Mesendoderm (in vitro differentiated cells): ENCODE data around the gene TRIM56.
A peak's percentile ranks its signal among the peaks of the same experiment; 100 is the strongest.
"Not testable (repeated sequence)": the region's sequence is repeated elsewhere in the genome, so short reads cannot be mapped to it uniquely, and the experiment has no call there.

Source experiments
- DNase-seq: peaks from one replicate; pipeline ENCODE4 v3.0.0; 2013
- H2AK5ac ChIP-seq: 2 replicates; pipeline ENCODE4 v1.6.1; 2013; ENCODE audit warnings: low read length, inconsistent platforms
- H2BK120ac ChIP-seq: 2 replicates; pipeline ENCODE4 v1.6.1; 2013; ENCODE audit warnings: low read depth, mild to moderate bottlenecking, low read length, moderate library complexity, mixed read lengths
- H2BK15ac ChIP-seq: replicated peaks from 2 replicates; pipeline ENCODE4 v1.6.1; 2013; ENCODE audit warnings: low read depth, mild to moderate bottlenecking, moderate library complexity
- H2BK5ac ChIP-seq: 2 replicates; pipeline ENCODE4 v1.6.1; 2013; ENCODE audit warnings: low read length, inconsistent platforms
- H3K18ac ChIP-seq: 2 replicates; pipeline ENCODE4 v1.6.1; 2013; ENCODE audit warnings: mild to moderate bottlenecking, low read length, mixed read lengths
- H3K23ac ChIP-seq: one replicate; pipeline ENCODE4 v1.6.1; 2013; ENCODE audit warnings: low read length
- H3K27ac ChIP-seq: 2 replicates; pipeline ENCODE4 v1.5.1; 2013; ENCODE audit warnings: low read depth, mild to moderate bottlenecking, inconsistent platforms, low read length, moderate library complexity
- H3K27me3 ChIP-seq: 2 replicates; pipeline ENCODE4 v1.6.1; 2013; ENCODE audit warnings: low read length, control low read depth, mild to moderate bottlenecking, inconsistent platforms; ENCODE audit not compliant: insufficient read depth, poor library complexity
- H3K36me3 ChIP-seq: 2 replicates; pipeline ENCODE4 v1.6.1; 2013; ENCODE audit warnings: low read length, inconsistent platforms; ENCODE audit not compliant: control insufficient read depth, insufficient read depth
- H3K4ac ChIP-seq: one replicate; pipeline ENCODE4 v1.6.1; 2013; ENCODE audit warnings: low read depth, mild to moderate bottlenecking, low read length, moderate library complexity
- H3K4me1 ChIP-seq: 2 replicates; pipeline ENCODE4 v1.6.1; 2013; ENCODE audit warnings: low read depth, low read length, inconsistent platforms; ENCODE audit not compliant: control insufficient read depth
- H3K4me2 ChIP-seq: 2 replicates; pipeline ENCODE4 v1.6.1; 2013; ENCODE audit warnings: low read length
- H3K4me3 ChIP-seq: 2 replicates; pipeline ENCODE4 v1.5.1; 2013; ENCODE audit warnings: mild to moderate bottlenecking, low read length
- H3K56ac ChIP-seq: one replicate; pipeline ENCODE4 v1.6.1; 2013; ENCODE audit warnings: low read length
- H3K79me1 ChIP-seq: 2 replicates; pipeline ENCODE4 v1.6.1; 2013; ENCODE audit warnings: low read length, inconsistent platforms
- H3K79me2 ChIP-seq: 2 replicates; pipeline ENCODE4 v1.6.1; 2013; ENCODE audit warnings: mild to moderate bottlenecking, low read length; ENCODE audit not compliant: control insufficient read depth, insufficient read depth
- H3K9ac ChIP-seq: 2 replicates; pipeline ENCODE4 v1.6.1; 2013; ENCODE audit warnings: low read length, inconsistent platforms
- H4K5ac ChIP-seq: one replicate; pipeline ENCODE4 v1.6.1; 2013; ENCODE audit warnings: low read length
- H4K8ac ChIP-seq: one replicate; pipeline ENCODE4 v1.6.1; 2013; ENCODE audit warnings: low read depth, mild to moderate bottlenecking, control low read depth, low read length, moderate library complexity
- WGBS: extraction: QIAGEN DNeasy Blood & Tissue Kit; methylation state at CpG from one replicate; pipeline ENCODE4 v1.1.7; 2013; ENCODE audit warnings: low lambda C conversion rate, missing lambda C conversion rate; ENCODE audit not compliant: insufficient coverage; ENCODE audit errors: extremely low coverage; 5-methylcytosine and 5-hydroxymethylcytosine counted together

TRIM56 gene

DNA sequence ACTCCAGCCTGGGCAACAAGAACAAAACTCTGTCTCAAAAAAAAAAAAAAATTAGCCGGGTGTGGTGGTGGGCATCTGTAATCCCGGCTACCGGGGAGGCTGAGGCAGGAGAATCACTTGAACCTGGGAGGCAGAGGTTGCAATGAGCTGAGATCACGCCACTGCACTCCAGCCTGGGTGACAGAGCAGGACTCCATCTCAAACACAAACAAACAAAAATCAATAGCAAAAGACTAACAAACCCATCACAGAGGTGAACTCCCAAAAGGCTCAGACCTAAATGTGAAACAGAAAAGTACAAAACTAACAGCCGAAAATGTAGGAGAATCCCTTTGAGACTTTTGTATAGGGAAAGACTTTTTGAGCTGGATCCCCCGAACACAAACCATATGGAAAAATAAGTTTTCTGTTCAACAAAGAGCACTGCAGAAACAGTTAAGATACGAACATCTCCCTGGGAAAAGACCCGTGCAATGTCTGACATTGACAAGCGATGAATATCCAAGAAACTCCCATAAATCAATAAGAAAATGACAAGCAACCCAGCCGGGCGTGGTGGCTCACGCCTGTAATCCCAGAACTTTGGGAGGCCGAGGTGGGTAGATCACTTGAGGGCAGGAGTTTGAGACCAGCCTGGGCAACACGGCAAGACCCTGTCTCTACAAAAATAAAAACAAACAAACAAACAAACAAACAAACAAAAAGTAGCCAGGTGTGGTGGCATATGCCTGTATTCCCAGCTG, 13.7 kb upstream of the TRIM56 start:
- H3K27me3 ChIP-seq, H3K9ac ChIP-seq, H3K18ac ChIP-seq, H3K4me2 ChIP-seq, H4K5ac ChIP-seq, H3K36me3 ChIP-seq, H3K79me2 ChIP-seq, H3K4ac ChIP-seq, DNase-seq, H3K4me3 ChIP-seq, H4K8ac ChIP-seq, H3K4me1 ChIP-seq, H3K56ac ChIP-seq, H3K79me1 ChIP-seq, H3K27ac ChIP-seq, H2AK5ac ChIP-seq, H3K23ac ChIP-seq, H2BK5ac ChIP-seq, H2BK15ac ChIP-seq, H2BK120ac ChIP-seq: not testable (repeated sequence)
- no CpG with 5 or more reads among the region's 14 CpGs for WGBS

DNA sequence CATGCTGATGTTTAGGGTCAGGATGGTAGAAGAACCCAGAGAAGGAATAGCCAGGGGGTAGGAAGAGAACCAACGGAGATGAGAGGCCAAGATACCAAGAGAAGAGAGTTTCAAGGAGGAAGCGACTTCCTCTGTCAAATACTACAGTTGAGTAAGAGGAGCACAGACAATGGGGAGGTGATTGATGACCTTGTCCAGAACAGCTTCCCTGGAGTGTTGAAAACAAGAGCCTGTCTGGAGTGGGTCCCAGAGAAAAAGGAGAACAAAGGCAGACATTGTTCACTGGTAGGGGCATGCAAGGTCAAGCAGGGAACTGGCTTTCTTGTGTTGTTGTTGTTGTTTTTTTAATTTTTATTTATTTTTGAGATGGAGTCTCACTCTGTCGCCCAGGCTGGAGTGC, 9.6 kb upstream of the TRIM56 start:
- Histone ChIP-seq H2BK120ac (no peak overlapping the region), H3K4me3 (no peak overlapping the region), H3K18ac (no peak overlapping the region), H3K27me3 (no peaks in the 10 kb centered on the region), H3K79me2 (no peaks in the 10 kb centered on the region), H3K9ac (no peak overlapping the region), H4K5ac (no peak overlapping the region), H2BK5ac (no peak overlapping the region), H3K36me3 (no peaks in the 10 kb centered on the region), H2AK5ac (no peak overlapping the region), H2BK15ac (no peak overlapping the region), H3K4ac (no peak overlapping the region), H3K27ac (no peak overlapping the region), H3K79me1 (no peaks in the 10 kb centered on the region), H4K8ac (no peak overlapping the region), H3K4me2 (no peak overlapping the region), H3K4me1 (no peaks in the 10 kb centered on the region), H3K56ac (no peak overlapping the region), H3K23ac (no peak overlapping the region)
- WGBS = no CpG with 5 or more reads among the region's 3 CpGs
- DNase-seq = peak; percentile 27

DNA sequence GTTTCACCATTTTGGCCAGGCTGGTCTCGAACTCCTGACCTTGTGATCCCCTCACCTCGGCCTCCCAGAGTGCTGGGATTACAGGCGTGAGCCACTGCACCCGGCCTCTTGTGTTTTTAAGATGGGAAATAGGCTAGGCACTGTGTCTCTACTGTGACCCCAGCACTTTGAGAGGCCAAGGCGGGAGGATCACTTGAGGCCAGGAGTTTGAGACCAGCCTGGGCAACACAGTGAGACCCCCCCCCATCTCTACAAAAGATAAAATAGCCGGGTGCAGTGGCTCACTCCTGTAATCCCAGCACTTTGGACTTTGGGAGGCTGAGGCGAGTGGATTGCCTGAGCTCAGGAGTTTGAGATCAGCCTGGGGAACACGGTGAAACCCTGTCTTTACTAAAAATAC, 9.1 kb upstream of the TRIM56 start:
- H3K4me2 ChIP-seq, DNase-seq, H2BK5ac ChIP-seq, H4K5ac ChIP-seq, H2BK120ac ChIP-seq, H4K8ac ChIP-seq, H3K79me2 ChIP-seq, H3K27me3 ChIP-seq, H3K4me1 ChIP-seq, H3K18ac ChIP-seq, H3K79me1 ChIP-seq, H2BK15ac ChIP-seq, H3K4ac ChIP-seq, H3K27ac ChIP-seq, H3K36me3 ChIP-seq, H3K4me3 ChIP-seq, H2AK5ac ChIP-seq, H3K9ac ChIP-seq, H3K56ac ChIP-seq, H3K23ac ChIP-seq: not testable (repeated sequence)
- WGBS = no CpG with 5 or more reads among the region's 8 CpGs

DNA sequence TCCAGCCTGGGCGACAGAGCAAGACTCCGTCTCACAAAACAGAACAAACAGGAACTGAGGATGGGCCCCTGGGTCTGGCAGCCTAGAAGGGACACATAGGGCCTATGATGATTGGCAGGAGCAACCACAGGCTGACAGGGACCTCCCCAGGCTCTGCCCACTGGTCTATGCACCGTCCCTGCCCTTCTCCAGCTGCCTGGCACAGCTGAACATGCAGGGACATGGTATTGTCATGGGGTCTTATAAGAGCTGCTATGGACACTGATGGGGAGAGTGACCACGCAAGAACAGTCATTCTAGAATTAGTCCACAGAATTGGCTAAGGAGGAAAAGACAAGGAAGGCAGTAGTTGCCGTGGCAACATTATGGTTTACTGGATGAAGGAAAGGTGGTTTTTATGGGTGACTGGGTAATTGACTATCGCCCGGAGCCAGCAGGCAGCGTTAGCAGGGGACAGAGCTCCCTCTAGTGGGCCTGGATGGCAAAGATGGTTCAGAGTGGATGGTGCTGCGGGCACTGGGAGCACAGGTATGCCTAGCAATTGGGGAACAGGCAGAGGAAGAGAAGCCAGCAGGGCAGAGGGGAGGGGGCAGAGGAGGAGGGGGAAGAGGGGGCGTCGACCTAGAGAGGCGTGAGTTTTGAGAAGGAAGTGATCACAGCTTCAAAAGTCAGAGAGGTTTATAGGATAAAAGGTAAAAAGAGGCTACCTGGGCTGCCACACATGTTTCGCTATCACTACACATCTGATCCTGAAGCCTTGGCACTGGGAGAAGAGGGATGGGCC, 7.8 kb upstream of the TRIM56 start:
- WGBS = no CpG with 5 or more reads among the region's 13 CpGs
- no peaks in the 10 kb centered on the region for H3K27me3 ChIP-seq
- H3K18ac ChIP-seq = no peak overlapping the region
- H3K36me3 ChIP-seq = no peaks in the 10 kb centered on the region
- no peaks in the 10 kb centered on the region for H3K79me1 ChIP-seq
- H2BK120ac ChIP-seq = no peak overlapping the region
- no peak overlapping the region for H4K8ac ChIP-seq
- H2BK15ac ChIP-seq = no peak overlapping the region
- H3K4ac ChIP-seq = no peak overlapping the region
- no peak overlapping the region for H3K23ac ChIP-seq
- H3K79me2 ChIP-seq = no peaks in the 10 kb centered on the region
- no peak overlapping the region for H4K5ac ChIP-seq
- no peak overlapping the region for H3K4me3 ChIP-seq
- no peak overlapping the region for H2AK5ac ChIP-seq
- H3K9ac ChIP-seq = no peak overlapping the region
- H2BK5ac ChIP-seq = no peak overlapping the region
- H3K27ac ChIP-seq = no peak overlapping the region
- DNase-seq = peak; percentile 91
- H3K4me1 ChIP-seq = no peaks in the 10 kb centered on the region
- no peak overlapping the region for H3K4me2 ChIP-seq
- no peak overlapping the region for H3K56ac ChIP-seq

DNA sequence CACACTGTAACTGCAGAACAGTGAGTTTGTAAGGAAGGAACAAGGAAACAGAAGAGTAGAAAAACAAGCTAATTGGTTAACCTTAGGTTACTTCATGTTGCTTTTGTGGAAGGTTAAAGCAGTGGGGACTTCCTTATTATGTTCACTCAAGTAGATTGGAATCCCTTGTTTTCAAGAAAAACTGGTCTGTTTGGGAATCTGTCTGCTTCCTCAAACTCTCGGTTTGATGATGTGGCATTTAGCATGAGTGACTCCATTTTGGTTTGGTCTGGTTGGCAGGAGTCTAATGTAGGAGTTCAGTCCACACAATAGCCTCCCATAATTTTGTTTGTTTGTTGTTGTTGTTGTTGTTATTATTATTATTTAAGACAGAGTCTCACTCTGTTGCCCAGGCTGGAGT, 3.8 kb upstream of the TRIM56 start:
- Histone ChIP-seq H3K4me1 (no peaks in the 10 kb centered on the region), H3K4me2 (no peak overlapping the region), H2BK5ac (no peak overlapping the region), H3K4ac (no peak overlapping the region), H3K4me3 (no peak overlapping the region), H3K27me3 (no peaks in the 10 kb centered on the region), H3K23ac (no peak overlapping the region), H3K36me3 (no peaks in the 10 kb centered on the region), H3K79me1 (no peaks in the 10 kb centered on the region), H3K79me2 (no peaks in the 10 kb centered on the region), H4K8ac (no peak overlapping the region), H4K5ac (no peak overlapping the region), H3K56ac (no peak overlapping the region), H3K18ac (no peak overlapping the region), H2BK120ac (no peak overlapping the region), H2BK15ac (no peak overlapping the region), H3K9ac (no peak overlapping the region), H3K27ac (no peak overlapping the region), H2AK5ac (no peak overlapping the region)
- no CpG with 5 or more reads among the region's 1 CpG for WGBS
- no peak for DNase-seq
